Hepatocyte (in vitro differentiated cells): ENCODE data around the gene LRRC26. TPM values are rescaled to one million over a fixed set of nuclear protein-coding genes. Genes with fewer than 3 reads are reported as not detected.

Experiments used
- DNase-seq: peaks from one replicate; pipeline ENCODE4 v3.0.0-alpha.2; 2016; ENCODE audit warnings: low spot score
- H2AFZ ChIP-seq: fragments of 200-600 bp; sonication (generic); 2 replicates; pipeline ENCODE4 v1.6.0; 2016; ENCODE audit warnings: antibody characterized with exemption, mild to moderate bottlenecking
- H3K27ac ChIP-seq: fragments of 200-600 bp; sonication (generic); 2 replicates; pipeline ENCODE4 v1.5.1; 2016; ENCODE audit warnings: mild to moderate bottlenecking
- H3K27me3 ChIP-seq: fragments of 200-600 bp; sonication (generic); 2 replicates; pipeline ENCODE4 v1.6.1; 2016
- H3K36me3 ChIP-seq: fragments of 200-600 bp; sonication (generic); replicated peaks from 2 replicates; pipeline ENCODE4 v1.5.1; 2016; ENCODE audit warnings: low read depth; ENCODE audit not compliant: insufficient read depth
- H3K4me1 ChIP-seq: fragments of 200-600 bp; sonication (generic); 2 replicates; pipeline ENCODE4 v1.5.1; 2016; ENCODE audit warnings: mild to moderate bottlenecking, moderate library complexity; ENCODE audit not compliant: insufficient read depth
- H3K4me2 ChIP-seq: fragments of 200-600 bp; sonication (generic); 2 replicates; pipeline ENCODE4 v1.6.0; 2016
- H3K4me3 ChIP-seq: fragments of 200-600 bp; sonication (generic); 2 replicates; pipeline ENCODE4 v1.5.1; 2016; ENCODE audit warnings: mild to moderate bottlenecking
- H3K79me2 ChIP-seq: fragments of 200-600 bp; sonication (generic); 2 replicates; pipeline ENCODE4 v1.6.0; 2017; ENCODE audit warnings: mild to moderate bottlenecking
- H3K9me2 ChIP-seq: fragments of 200-600 bp; sonication (generic); replicated peaks from 2 replicates; pipeline ENCODE4 v1.6.0; 2017; ENCODE audit warnings: mild to moderate bottlenecking; ENCODE audit not compliant: insufficient read depth
- H3K9me3 ChIP-seq: fragments of 200-600 bp; sonication (generic); 2 replicates; pipeline ENCODE4 v1.5.1; 2016; ENCODE audit warnings: low read depth, mild to moderate bottlenecking
- H4K20me1 ChIP-seq: fragments of 200-600 bp; sonication (generic); 2 replicates; pipeline ENCODE4 v1.6.0; 2016; ENCODE audit warnings: mild to moderate bottlenecking; ENCODE audit not compliant: insufficient read depth, poor library complexity, severe bottlenecking
- EZH2 ChIP-seq: fragments of 200-600 bp; sonication (generic); IDR thresholded peaks from 2 replicates; pipeline ENCODE4 v1.6.1; 2016; ENCODE audit warnings: antibody characterized with exemption, mild to moderate bottlenecking, borderline replicate concordance
- EZH2phosphoT487 ChIP-seq: fragments of 200-600 bp; sonication (generic); IDR thresholded peaks from one replicate; pipeline ENCODE4 v1.6.1; 2018; ENCODE audit warnings: antibody characterized with exemption, mild to moderate bottlenecking, low read depth, moderate library complexity; ENCODE audit not compliant: unreplicated experiment, severe bottlenecking
- WGBS: methylation state at CpG from one replicate; pipeline ENCODE4 v1.1.6; 2016; ENCODE audit warnings: low lambda C conversion rate; ENCODE audit errors: missing lambda C conversion rate; 5-methylcytosine and 5-hydroxymethylcytosine counted together
- polyA plus RNA-seq: library from polyadenylated mRNA; unstranded; fragments of >200 nt; fragmentation: Nextera tagmentation; extraction: Ambion mirVana; gene quantifications from 2 replicates; pipeline ENCODE4 v1.2.1, GENCODE V29; 2016
- total RNA-seq: library from RNA; depleted of rRNA; stranded (reverse); fragments of >200 nt; gene quantifications from 2 replicates; pipeline ENCODE4 v1.2.3, GENCODE V29; 2014
- TF ChIP-seq, protein P1 (sequence below): fragments of 200-600 bp; sonication (generic); IDR thresholded peaks from 2 replicates; pipeline ENCODE4 v1.5.1; 2016; ENCODE audit warnings: antibody characterized with exemption, mild to moderate bottlenecking; ENCODE audit not compliant: poor library complexity

Gene LRRC26
- total and polyA plus RNA-seq, 2 experiments from 2014 or later: 0.73 to 2.6 TPM

DNA sequence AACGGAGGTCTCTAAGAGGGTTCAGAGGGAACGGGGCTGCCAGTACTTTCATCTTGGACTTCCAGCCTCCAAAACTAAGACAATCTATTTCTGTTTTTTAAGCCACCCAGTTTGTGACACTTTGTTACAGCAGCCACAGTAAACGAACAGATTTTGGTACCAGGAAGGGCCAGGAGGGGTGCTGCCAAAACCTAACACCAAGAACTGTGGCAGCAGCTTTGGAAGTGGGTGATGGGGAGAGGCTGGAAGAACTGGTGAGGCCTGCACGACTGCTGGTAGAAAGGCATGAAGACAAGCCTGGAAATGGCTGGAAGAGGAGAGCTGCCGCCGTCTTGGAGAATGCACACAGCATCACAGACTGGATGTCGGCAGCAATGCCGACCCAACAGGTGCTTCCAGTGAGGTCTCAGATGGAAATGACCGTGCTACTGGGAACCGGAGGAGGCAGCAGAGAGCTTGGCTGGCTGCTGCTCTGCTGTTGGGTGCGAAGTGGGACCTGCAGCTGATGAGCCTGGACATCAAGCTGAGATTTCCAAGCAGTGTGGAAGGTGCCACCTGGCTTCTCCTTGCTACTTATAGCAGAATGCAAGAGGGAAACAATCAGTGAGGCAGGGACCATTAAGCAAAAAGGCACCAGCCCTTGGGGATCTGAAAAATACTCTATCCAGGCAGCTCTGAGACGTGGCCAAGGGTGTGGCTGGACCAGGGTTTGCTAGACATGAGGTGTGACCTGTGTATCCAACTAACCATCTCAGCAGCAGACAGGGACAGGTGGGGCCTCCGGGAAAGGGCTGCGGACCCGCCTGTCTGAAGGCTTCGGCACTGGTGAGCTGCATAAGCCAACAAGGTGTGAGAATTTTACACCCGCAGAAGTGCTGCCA, 6.7 kb upstream of the LRRC26 start:
- TF ChIP-seq, protein P1, sequence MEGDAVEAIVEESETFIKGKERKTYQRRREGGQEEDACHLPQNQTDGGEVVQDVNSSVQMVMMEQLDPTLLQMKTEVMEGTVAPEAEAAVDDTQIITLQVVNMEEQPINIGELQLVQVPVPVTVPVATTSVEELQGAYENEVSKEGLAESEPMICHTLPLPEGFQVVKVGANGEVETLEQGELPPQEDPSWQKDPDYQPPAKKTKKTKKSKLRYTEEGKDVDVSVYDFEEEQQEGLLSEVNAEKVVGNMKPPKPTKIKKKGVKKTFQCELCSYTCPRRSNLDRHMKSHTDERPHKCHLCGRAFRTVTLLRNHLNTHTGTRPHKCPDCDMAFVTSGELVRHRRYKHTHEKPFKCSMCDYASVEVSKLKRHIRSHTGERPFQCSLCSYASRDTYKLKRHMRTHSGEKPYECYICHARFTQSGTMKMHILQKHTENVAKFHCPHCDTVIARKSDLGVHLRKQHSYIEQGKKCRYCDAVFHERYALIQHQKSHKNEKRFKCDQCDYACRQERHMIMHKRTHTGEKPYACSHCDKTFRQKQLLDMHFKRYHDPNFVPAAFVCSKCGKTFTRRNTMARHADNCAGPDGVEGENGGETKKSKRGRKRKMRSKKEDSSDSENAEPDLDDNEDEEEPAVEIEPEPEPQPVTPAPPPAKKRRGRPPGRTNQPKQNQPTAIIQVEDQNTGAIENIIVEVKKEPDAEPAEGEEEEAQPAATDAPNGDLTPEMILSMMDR: peak; percentile 49
- no peak for TF ChIP-seq EZH2phosphoT487
- Histone ChIP-seq H4K20me1 (no peaks in the 10 kb centered on the region), H3K36me3 (no peaks in the 10 kb centered on the region), H3K27me3 (peaks cover 2% of the 10 kb centered on the region), H3K4me2 (no peak overlapping the region), H3K4me1 (no peaks in the 10 kb centered on the region), H3K4me3 (no peak overlapping the region), H2AFZ (no peak overlapping the region), H3K27ac (no peak overlapping the region), H3K79me2 (no peaks in the 10 kb centered on the region), H3K9me2 (no peaks in the 10 kb centered on the region), H3K9me3 (no peaks in the 10 kb centered on the region)
- WGBS: 61% methylated on average over 17 of the region's 17 CpGs
- DNase-seq: peak; percentile 74

GRCh38 chr9:137175345-137175961, 5.6 kb upstream of the LRRC26 start:
- no peak overlapping the region for H2AFZ ChIP-seq
- no peaks in the 10 kb centered on the region for H3K9me2 ChIP-seq
- TF ChIP-seq EZH2 (no peak), EZH2phosphoT487 (no peak)
- TF ChIP-seq, protein P1: no peak
- H3K4me2 ChIP-seq: no peak overlapping the region
- peaks cover 13% of the 10 kb centered on the region for H3K27me3 ChIP-seq
- no peaks in the 10 kb centered on the region for H3K9me3 ChIP-seq
- no peaks in the 10 kb centered on the region for H3K79me2 ChIP-seq
- no peak overlapping the region for H3K27ac ChIP-seq
- H4K20me1 ChIP-seq: no peaks in the 10 kb centered on the region
- no peaks in the 10 kb centered on the region for H3K36me3 ChIP-seq
- DNase-seq: no peak
- H3K4me1 ChIP-seq: no peaks in the 10 kb centered on the region
- WGBS: 61% methylated on average over 32 of the region's 33 CpGs
- no peak overlapping the region for H3K4me3 ChIP-seq

GRCh38 chr9:137174722-137175293, 5.0 kb upstream of the LRRC26 start:
- no peaks in the 10 kb centered on the region for H3K9me2 ChIP-seq
- no peak overlapping the region for H3K4me3 ChIP-seq
- DNase-seq: no peak
- TF ChIP-seq EZH2: no peak
- no peak for TF ChIP-seq EZH2phosphoT487
- TF ChIP-seq, protein P1: peak; percentile 1
- no peaks in the 10 kb centered on the region for H3K9me3 ChIP-seq
- H2AFZ ChIP-seq: no peak overlapping the region
- H3K4me2 ChIP-seq: no peak overlapping the region
- no peaks in the 10 kb centered on the region for H4K20me1 ChIP-seq
- H3K27ac ChIP-seq: no peak overlapping the region
- 62% methylated on average over 17 of the region's 34 CpGs for WGBS
- peaks cover 2% of the 10 kb centered on the region for H3K4me1 ChIP-seq
- no peaks in the 10 kb centered on the region for H3K79me2 ChIP-seq
- no peaks in the 10 kb centered on the region for H3K36me3 ChIP-seq
- peaks cover 19% of the 10 kb centered on the region for H3K27me3 ChIP-seq
